Loucy (cell line): ENCODE measurements around the gene CNOT11.
"Not testable (repeated sequence)": the region's sequence is repeated elsewhere in the genome, so short reads cannot be mapped to it uniquely, and the experiment has no call there.

Source experiments
- EZH2phosphoT487 ChIP-seq: fragments of 200-600 bp; IDR thresholded peaks from 2 replicates; pipeline ENCODE4 v1.6.1; 2018; ENCODE audit warnings: antibody characterized with exemption, mild to moderate bottlenecking, moderate library complexity, borderline replicate concordance
- TF ChIP-seq, protein P1 (sequence below): fragments of 200-600 bp; sonication (generic); conservative IDR thresholded peaks from 2 replicates; pipeline ENCODE4 v1.5.1; 2014; ENCODE audit warnings: mild to moderate bottlenecking, antibody characterized with exemption, low read length

DNA sequence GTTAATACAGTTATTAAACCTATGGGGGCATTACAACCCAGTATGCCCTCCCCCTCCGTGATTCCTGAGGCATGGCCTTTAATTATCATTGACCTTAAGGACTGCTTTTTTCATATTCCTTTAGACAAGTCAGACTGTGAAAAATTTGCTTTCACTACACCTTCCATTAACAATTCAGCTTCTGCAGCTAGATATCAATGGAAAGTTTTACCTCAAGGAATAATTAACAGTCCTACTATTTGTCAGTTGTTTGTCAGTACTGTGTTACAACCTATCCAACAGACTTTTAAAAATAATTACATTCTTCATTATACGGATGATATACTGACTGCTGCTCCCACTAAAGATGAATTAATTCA, 12.9 kb upstream of the CNOT11 start:
- TF ChIP-seq, protein P1, sequence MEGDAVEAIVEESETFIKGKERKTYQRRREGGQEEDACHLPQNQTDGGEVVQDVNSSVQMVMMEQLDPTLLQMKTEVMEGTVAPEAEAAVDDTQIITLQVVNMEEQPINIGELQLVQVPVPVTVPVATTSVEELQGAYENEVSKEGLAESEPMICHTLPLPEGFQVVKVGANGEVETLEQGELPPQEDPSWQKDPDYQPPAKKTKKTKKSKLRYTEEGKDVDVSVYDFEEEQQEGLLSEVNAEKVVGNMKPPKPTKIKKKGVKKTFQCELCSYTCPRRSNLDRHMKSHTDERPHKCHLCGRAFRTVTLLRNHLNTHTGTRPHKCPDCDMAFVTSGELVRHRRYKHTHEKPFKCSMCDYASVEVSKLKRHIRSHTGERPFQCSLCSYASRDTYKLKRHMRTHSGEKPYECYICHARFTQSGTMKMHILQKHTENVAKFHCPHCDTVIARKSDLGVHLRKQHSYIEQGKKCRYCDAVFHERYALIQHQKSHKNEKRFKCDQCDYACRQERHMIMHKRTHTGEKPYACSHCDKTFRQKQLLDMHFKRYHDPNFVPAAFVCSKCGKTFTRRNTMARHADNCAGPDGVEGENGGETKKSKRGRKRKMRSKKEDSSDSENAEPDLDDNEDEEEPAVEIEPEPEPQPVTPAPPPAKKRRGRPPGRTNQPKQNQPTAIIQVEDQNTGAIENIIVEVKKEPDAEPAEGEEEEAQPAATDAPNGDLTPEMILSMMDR: not testable (repeated sequence)
- not testable (repeated sequence) for TF ChIP-seq EZH2phosphoT487
